ENCODE results near the gene AHI1.

GRCh38 chr6:135311446-135312200 is 185.9 kb downstream of the AHI1 start:
- TF ChIP-seq, protein P1, sequence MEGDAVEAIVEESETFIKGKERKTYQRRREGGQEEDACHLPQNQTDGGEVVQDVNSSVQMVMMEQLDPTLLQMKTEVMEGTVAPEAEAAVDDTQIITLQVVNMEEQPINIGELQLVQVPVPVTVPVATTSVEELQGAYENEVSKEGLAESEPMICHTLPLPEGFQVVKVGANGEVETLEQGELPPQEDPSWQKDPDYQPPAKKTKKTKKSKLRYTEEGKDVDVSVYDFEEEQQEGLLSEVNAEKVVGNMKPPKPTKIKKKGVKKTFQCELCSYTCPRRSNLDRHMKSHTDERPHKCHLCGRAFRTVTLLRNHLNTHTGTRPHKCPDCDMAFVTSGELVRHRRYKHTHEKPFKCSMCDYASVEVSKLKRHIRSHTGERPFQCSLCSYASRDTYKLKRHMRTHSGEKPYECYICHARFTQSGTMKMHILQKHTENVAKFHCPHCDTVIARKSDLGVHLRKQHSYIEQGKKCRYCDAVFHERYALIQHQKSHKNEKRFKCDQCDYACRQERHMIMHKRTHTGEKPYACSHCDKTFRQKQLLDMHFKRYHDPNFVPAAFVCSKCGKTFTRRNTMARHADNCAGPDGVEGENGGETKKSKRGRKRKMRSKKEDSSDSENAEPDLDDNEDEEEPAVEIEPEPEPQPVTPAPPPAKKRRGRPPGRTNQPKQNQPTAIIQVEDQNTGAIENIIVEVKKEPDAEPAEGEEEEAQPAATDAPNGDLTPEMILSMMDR (conservative IDR thresholded peaks at IDR 0.05; ENCODE audit: low read length): no peak
- no peak for TF ChIP-seq EZH2phosphoT487 (IDR thresholded peaks at IDR 0.05; ENCODE audit: borderline replicate concordance, low read depth, low read length)
